Heart right ventricle (tissue), 16 donors: ENCODE data around the gene USP27X. TPM values are rescaled to one million over a fixed set of nuclear protein-coding genes. Genes with fewer than 3 reads are reported as not detected.

ENCODE experiments used
- ATAC-seq, 8 donors: fragments of 200-7000 bp; cut with Tn5 transposase; one replicate each; pipeline ENCODE4 v1.9.1; 2020; ENCODE audit warnings: mild to moderate bottlenecking in 8 of 8, moderate library complexity in 8 of 8, moderate number of reproducible peaks in 1 of 8
- DNase-seq, 2 donors: peaks; one replicate each; pipeline ENCODE4 v3.0.0-alpha.2; 2020
- H3K27ac ChIP-seq, 10 donors: fragments of 200-600 bp; sonication (generic) in 2 of 10; one replicate each; pipeline versions ENCODE4 v1.5.0 to v1.8.0; 2020 to 2022; ENCODE audit warnings: mild to moderate bottlenecking in 3 of 10
- H3K27me3 ChIP-seq, 7 donors: fragments of 200-600 bp; one replicate each; pipeline ENCODE4 v1.8.0; 2021 to 2022; ENCODE audit warnings: mild to moderate bottlenecking in 2 of 7
- H3K36me3 ChIP-seq, 9 donors: fragments of 200-600 bp; sonication (generic) in 1 of 9; one replicate each; pipeline versions ENCODE4 v1.5.0 to v1.8.0; 2020 to 2022; ENCODE audit warnings: mild to moderate bottlenecking in 2 of 9
- H3K4me1 ChIP-seq, 9 donors: fragments of 200-600 bp; sonication (generic) in 1 of 9; one replicate each; pipeline versions ENCODE4 v1.5.0 to v1.8.0; 2020 to 2022; ENCODE audit warnings: mild to moderate bottlenecking in 4 of 9
- H3K4me3 ChIP-seq, 10 donors: fragments of 200-600 bp; sonication (generic) in 2 of 10; one replicate each; pipeline versions ENCODE4 v1.5.0 to v1.8.0; 2020 to 2022; ENCODE audit warnings: mild to moderate bottlenecking in 7 of 10, moderate library complexity in 2 of 10
- H3K9me3 ChIP-seq, 11 donors: fragments of 200-600 bp in 10 of 11; sonication (generic) in 2 of 11; one replicate each; pipeline versions ENCODE4 v1.5.0 to v1.8.0; 2013 to 2022; ENCODE audit warnings: mild to moderate bottlenecking in 2 of 11, control low read depth in 1 of 11, moderate library complexity in 1 of 11
- WGBS, 2 donors: extraction: QIAGEN DNeasy Blood & Tissue Kit; methylation state at CpG; one replicate each; pipeline ENCODE4 v1.1.7; 2013; ENCODE audit warnings: inconsistent platforms in 1 of 2; 5-methylcytosine and 5-hydroxymethylcytosine counted together
- intact Hi-C, 10 donors: fragments of 100-400 bp; cut with DNase I; formaldehyde crosslinking; loops; one replicate each; pipeline versions ENCODE4 v1.11.1 to v1.14.2; 2022
- polyA plus RNA-seq, 2 donors: library from polyadenylated mRNA; stranded (reverse); fragments of 200-250 nt; gene quantifications; one replicate each; pipeline ENCODE4 v1.2.3, GENCODE V29; 2013
- total RNA-seq, 10 donors: library from RNA; stranded (reverse); fragmentation: NEBNext Ultra II Directional in 3 of 10; extraction: Animal tissue kit (Norgen Biotek cat#: 25700) in 3 of 10; gene quantifications; one replicate each; pipeline versions ENCODE4 v1.2.1 to v1.2.4, GENCODE V29; 2021 to 2023
- TF ChIP-seq, protein P1 (sequence below), 9 donors: fragments of 200-600 bp; sonication (generic) in 2 of 9; IDR thresholded peaks; one replicate each; pipeline versions ENCODE4 v1.5.0 to v1.8.0; 2021 to 2022; ENCODE audit warnings: antibody characterized with exemption in 9 of 9, mild to moderate bottlenecking in 5 of 9, moderate library complexity in 1 of 9
- donor health status: Arrhythmogenic right ventricular cardiomyopathy.
- donor health status: ischemic (EF 13 %, LVEDD 7.1; RV severe dilation, severe dysfunction).
- donor health status: healthy with polysubstance abuse.
- donor health status: DM: no; HTN: yes; CAD: no.
- donor health status: DM: no; HTN: no; CAD: no.
- donor health status: ischemic (EF 25% LVEDD 6.9; RV normal size, moderate dysfunction).
- donor health status: ischemic (EF 25% LVEDD 5.7; RV mildly dilated, moderate dysfunction).
- donor health status: healthy.
- donor health status: DM: yes; HTN: yes; CAD: no.
- donor health status: Ischemic cardiomyopathy.
- donor health status: ischemic (EF 35%, LVEDD 5.7; RV mildly dilated, moderate dysfunction).
- donor health status: nonischemic (EF 11% LVEDD 7.7; RV severe dilation, severe dysfunction).
- donor health status: DM: yes; HTN: yes; CAD: no.
- donor health status: PGD.
- donor health status: ischemic (EF 29% LVEDD 5.4; RV normal size, mild dysfunction).
- donor health status: nonischemic (EF 23%, LVEDD 6.1; RV moderate dilation, normal function).

The USP27X gene
- total and polyA plus RNA-seq, 12 donors: 0.95 to 2.9 (median 1.9) TPM

DNA sequence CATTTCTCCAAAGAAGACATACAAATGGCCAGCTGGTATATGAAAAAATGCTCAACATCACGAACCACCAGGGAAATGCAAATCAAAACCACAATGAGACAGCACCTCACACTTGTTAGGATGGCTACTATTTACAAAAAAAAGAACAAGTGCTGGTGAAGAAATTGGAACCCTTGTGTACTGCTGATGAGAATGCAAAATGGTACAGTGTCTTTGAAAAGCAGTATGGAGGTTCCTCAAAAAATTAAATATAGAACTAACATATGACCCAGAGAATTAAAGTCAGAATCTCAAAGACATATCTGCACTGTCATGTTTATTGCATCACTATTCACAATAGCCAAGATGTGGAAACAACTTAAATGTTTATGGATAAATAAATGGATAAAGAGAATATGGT is 29.3 kb upstream of the USP27X start:
- Histone ChIP-seq H3K4me1 (no peaks in the 10 kb centered on the region), H3K4me3 (no peak overlapping the region), H3K9me3 (peaks cover 0 to 8% (median 0%) of the 10 kb centered on the region in 11 donors), H3K36me3 (no peaks in the 10 kb centered on the region), H3K27ac (no peak overlapping the region), H3K27me3 (peaks cover 0 to 53% (median 0%) of the 10 kb centered on the region in 7 donors)
- DNase-seq: no peak
- TF ChIP-seq, protein P1, sequence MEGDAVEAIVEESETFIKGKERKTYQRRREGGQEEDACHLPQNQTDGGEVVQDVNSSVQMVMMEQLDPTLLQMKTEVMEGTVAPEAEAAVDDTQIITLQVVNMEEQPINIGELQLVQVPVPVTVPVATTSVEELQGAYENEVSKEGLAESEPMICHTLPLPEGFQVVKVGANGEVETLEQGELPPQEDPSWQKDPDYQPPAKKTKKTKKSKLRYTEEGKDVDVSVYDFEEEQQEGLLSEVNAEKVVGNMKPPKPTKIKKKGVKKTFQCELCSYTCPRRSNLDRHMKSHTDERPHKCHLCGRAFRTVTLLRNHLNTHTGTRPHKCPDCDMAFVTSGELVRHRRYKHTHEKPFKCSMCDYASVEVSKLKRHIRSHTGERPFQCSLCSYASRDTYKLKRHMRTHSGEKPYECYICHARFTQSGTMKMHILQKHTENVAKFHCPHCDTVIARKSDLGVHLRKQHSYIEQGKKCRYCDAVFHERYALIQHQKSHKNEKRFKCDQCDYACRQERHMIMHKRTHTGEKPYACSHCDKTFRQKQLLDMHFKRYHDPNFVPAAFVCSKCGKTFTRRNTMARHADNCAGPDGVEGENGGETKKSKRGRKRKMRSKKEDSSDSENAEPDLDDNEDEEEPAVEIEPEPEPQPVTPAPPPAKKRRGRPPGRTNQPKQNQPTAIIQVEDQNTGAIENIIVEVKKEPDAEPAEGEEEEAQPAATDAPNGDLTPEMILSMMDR (IDR thresholded peaks at IDR 0.05): no peak
- 81% methylated on average over 1 of the region's 1 CpG for WGBS, 2 donors
- intact Hi-C loops: no loop called here
- ATAC-seq: no peak

DNA sequence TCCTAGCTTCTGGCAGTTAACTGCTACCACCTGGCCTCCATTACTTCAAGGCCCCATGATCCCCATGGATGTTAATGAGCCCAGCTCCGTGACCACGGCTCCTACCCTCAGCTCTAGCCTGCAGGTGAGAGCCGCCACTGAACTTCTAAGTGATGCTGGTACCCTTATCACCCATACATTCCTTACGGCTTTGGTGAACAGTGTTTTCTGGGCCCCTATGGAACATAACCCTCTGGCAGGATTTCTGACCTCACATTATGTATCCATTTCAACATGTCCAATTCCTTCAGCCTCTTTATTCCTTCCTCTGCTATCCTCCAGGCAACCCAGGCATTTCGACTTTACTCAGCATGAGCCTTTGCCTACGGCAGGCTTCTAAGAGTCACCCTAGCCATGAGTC is 25.6 kb upstream of the USP27X start:
- H3K27ac ChIP-seq: no peak overlapping the region
- H3K9me3 ChIP-seq: peaks cover 0 to 1% (median 0%) of the 10 kb centered on the region in 11 donors
- no peaks in the 10 kb centered on the region for H3K4me1 ChIP-seq
- TF ChIP-seq, protein P1 (IDR thresholded peaks at IDR 0.05): no peak
- ATAC-seq (no peak), DNase-seq (no peak)
- peaks cover 0 to 37% (median 0%) of the 10 kb centered on the region in 7 donors for H3K27me3 ChIP-seq
- no peaks in the 10 kb centered on the region for H3K36me3 ChIP-seq
- H3K4me3 ChIP-seq: no peak overlapping the region
- WGBS, 2 donors: 90% methylated on average over 6 of the region's 6 CpGs
- intact Hi-C loops: no loop called here

DNA sequence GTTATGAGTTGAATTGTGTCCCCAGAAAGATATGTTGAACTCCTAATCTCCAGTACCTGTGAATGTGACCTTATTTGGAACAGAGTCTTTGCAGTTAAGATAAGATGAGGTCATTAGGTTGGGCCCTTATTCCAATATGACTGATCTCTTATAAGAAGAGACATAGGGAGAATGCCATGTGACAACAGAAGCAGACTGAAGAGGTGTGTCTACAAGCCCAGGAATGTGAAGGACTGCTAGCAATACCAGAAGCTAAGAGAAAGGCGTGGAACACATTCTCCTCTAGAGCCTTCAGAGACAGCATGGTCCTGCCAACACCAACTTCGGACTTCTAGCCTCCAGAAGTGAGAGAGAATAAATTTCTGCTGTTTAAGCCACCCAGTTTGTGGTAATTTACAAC is 22.5 kb upstream of the USP27X start:
- Histone ChIP-seq H3K27me3 (peaks cover 0 to 24% (median 0%) of the 10 kb centered on the region in 7 donors), H3K4me1 (no peaks in the 10 kb centered on the region), H3K9me3 (no peaks in the 10 kb centered on the region), H3K27ac (no peak overlapping the region), H3K4me3 (no peak overlapping the region), H3K36me3 (no peaks in the 10 kb centered on the region)
- DNase-seq: no peak
- WGBS, 2 donors: 81 to 85% methylated on average over 2 of the region's 2 CpGs
- intact Hi-C loops: no loop called here
- TF ChIP-seq, protein P1 (IDR thresholded peaks at IDR 0.05): no peak
- no peak for ATAC-seq

DNA sequence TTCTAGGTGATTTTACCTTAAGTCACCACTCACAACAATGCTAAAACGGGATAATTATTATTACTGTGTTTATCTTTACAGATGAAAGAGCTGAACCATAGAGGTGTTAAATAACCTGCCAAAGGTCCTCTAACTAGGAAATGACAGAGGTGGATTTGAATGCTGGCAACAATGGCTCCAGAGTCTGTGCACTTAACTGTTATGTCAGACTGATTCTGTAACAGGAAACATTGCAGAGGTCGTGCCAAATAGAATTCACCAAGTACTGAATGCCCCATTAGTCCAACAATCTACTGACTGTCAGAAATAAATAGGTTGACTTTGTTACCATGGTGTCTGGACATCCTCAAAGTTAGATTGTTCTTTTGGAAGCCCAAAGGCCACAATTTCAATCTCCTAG is 20.9 kb upstream of the USP27X start:
- DNase-seq (no peak), ATAC-seq (no peak)
- intact Hi-C loops: no loop called here
- Histone ChIP-seq H3K36me3 (no peaks in the 10 kb centered on the region), H3K27me3 (peaks cover 0 to 21% (median 0%) of the 10 kb centered on the region in 7 donors), H3K27ac (no peak overlapping the region), H3K9me3 (no peaks in the 10 kb centered on the region), H3K4me3 (no peak overlapping the region), H3K4me1 (no peaks in the 10 kb centered on the region)
- TF ChIP-seq, protein P1 (IDR thresholded peaks at IDR 0.05): no peak
- WGBS, 2 donors: 34 to 48% methylated on average over 2 of the region's 2 CpGs
